ENCODE measurements around the gene EYA2.

- TF ChIP-seq POLR2AphosphoS5 (IDR thresholded peaks at IDR 0.05), result no peak
- TF ChIP-seq, protein P1, sequence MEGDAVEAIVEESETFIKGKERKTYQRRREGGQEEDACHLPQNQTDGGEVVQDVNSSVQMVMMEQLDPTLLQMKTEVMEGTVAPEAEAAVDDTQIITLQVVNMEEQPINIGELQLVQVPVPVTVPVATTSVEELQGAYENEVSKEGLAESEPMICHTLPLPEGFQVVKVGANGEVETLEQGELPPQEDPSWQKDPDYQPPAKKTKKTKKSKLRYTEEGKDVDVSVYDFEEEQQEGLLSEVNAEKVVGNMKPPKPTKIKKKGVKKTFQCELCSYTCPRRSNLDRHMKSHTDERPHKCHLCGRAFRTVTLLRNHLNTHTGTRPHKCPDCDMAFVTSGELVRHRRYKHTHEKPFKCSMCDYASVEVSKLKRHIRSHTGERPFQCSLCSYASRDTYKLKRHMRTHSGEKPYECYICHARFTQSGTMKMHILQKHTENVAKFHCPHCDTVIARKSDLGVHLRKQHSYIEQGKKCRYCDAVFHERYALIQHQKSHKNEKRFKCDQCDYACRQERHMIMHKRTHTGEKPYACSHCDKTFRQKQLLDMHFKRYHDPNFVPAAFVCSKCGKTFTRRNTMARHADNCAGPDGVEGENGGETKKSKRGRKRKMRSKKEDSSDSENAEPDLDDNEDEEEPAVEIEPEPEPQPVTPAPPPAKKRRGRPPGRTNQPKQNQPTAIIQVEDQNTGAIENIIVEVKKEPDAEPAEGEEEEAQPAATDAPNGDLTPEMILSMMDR (IDR thresholded peaks at IDR 0.05), result no peak
- no peak for TF ChIP-seq POLR2A (IDR thresholded peaks at IDR 0.05)
- TF ChIP-seq EP300 (IDR thresholded peaks at IDR 0.05), result no peak
These were observed 293.9 kb downstream of the EYA2 start for GRCh38 chr20:47188540-47188939.

Measured in sigmoid colon (tissue), 4 donors.